Measurements from ENCODE around the gene TBC1D9B.

The TBC1D9B gene

DNA sequence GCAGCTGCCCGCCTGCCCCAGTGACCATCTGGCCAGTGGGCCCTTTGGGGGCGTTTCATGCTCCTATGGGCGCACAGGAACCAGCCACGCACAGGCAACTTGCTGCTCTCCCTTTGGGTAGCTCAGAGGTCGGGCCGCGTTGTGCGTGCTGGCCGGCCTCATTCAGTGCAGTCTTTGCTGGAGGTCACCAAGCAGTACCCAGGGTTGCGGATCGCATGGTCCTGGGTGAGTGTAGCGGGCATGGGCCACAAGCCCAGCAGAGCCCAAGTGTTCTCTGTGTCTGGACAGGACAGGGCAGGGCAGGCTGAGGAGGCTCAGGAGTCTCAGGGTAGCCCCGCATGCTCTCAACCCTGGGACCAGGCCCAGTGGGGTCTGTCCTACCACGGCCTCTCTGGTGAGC, 39.2 kb downstream of the TBC1D9B start:
- no peak for DNase-seq

DNA sequence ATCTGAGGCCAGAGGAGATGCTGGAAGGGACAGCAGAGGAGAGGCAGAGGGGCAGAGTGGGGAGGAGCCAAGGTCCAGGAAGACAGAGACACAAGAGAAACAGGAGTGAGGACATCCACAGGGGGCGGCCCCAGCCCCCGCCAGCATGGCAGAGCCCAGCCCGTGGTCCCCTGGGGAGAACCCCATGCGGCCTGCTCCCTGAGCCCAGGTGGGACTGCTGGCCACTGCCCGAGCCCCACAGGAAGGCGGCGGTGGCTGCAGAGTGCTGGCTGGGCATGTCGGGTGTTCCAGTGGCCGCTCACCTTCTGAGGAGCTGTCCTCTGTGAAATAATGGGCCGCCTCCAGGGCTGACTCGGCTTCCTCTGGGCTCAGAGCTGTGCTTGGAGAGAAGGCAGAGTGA, 40.2 kb downstream of the TBC1D9B start:
- no peak for DNase-seq

DNA sequence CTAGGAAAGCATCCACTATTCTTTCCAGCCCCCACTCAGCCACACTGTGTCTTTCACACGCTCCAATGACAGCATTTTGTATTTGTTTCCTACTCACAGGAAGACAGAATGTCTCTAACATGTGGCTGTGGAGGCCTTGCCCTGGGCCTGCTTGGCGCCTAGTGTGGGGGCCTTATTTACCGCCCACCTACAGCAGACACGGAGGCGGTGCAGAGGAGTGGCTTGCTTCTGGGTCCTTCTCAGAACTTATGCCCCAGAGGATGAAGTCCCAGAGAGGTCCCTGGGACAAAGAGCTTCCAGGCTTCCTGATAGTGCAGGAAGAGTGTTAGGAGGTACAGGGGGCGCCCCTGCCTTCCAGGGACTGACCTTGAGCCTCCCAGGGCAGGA, 40.6 kb downstream of the TBC1D9B start:
- DNase-seq = no peak

DNA sequence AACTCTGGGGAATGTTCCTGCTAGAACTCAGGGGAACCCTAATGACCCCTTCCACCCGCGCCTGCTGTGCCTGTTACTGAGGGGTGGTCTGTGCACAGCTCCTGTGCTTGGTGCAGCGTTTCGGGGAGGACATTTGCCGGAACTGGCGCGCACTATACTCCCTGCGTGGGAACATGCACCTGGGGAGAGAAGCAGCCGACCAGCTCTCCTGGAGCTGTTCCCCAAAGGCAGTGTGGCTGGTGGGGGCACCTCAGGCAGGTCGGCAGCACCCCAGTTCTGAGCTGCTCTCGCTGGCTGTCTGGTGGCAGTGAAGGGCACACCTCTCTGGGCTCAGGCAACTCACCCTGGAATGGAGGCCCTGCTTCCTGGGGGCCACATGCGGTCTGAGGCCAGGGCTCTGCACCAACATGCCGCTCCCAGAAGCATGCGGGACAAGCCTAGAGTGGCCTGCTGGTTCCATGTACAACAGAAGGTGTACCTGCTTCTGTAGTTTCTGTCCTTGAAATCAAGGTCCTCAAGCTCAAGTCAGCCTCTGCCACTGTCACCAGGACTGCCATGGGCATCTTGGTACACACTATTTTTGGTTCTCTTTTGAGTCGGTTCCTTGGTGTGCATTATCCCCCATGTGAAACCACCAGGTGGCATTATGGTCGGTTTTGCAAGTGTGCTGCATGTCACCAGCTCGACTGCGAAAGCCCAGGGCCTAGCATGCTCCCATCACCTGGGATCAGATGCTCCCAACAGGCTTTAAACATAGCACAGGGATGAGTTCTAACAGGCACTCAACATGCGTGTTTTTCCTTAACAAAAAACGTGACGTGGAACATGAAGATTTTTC, 41.2 kb downstream of the TBC1D9B start:
- no peak for DNase-seq

DNA sequence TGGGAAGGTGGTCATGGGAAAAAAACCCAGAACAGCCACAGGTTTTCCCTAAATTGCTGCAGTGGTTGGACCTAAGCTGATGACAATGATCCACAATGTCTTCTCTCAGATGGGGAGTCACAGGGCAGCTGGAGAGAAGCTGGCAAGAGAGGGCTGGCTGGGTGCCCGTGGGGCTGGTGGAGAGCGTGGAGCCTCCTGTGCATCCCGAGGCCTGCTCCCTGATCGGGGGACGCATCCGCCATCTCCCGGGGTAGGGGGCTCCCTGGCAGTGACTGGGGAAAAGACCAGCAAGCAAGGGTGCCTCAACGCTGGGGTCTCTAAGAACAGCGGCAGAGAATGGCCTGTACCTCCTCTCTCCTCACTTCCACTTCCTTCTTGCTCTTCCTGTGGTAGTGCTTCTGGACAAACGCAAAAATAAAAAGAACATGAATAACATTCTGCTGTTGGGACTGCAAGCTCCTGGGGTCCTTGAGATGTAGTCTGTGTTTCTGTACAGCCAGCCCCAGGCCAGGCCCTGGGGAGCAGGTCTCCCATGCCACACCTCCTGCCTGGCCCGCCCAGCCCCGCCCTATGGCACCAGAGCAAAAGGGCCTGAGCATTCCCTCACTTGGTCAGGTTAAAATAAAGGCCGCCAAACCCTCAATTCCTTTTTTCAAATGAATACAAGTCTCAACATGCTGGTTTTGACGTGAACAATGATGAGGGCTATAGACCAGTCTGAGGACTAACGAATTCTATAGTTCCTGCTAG, 42.0 kb downstream of the TBC1D9B start:
- DNase-seq = no peak

DNA sequence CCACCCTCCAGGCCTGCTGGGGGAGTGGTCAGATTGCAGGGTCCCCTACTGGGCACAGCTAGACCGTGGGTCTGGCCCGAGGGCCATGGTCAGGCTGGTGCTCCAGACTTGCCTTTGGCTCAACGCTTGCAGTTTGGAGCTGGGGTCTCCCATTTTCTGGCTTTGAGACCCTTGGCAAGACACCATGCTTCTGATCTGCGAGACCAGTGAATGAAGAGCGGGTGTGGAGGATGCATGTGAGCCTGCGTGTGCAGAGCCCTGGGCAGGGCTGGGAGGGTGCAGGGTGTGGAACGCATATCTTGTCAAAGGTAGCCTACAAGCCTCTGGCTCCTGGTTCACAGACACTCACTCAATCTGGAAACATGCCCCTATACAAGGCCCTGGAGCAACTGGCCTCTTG, 43.0 kb downstream of the TBC1D9B start:
- DNase-seq = no peak

DNA sequence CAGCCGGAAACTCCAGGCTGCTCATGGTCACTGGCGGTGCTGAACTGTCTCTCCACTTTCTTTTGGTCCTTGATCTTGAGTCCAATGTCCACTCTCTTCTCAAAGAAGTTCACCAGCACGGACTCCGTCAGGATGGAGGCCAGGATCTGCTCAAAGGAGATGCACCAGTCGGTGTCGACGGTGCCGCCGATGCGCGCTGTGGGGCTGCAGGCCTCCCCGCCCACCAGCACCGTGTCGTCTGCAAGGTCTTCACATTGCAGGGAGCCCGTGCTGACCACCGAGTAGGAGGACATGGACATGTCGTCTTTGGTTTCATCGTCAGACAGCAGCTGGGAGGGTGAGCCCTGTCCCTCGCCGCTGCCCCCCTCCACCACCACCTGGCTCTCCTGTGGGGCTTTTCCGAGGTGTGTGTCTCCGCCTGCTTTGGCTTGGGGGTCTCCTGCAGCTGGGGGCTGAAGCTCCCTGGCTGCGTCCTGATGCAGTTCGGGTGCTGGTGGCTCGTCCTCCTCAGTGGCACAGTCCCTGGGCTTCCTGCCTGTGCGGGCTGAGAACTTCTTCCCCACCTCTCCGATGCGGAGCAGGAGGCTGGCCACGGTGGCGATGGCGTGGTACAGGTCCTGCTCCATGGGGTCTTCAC, 44.1 kb downstream of the TBC1D9B start:
- DNase-seq = no peak

DNA sequence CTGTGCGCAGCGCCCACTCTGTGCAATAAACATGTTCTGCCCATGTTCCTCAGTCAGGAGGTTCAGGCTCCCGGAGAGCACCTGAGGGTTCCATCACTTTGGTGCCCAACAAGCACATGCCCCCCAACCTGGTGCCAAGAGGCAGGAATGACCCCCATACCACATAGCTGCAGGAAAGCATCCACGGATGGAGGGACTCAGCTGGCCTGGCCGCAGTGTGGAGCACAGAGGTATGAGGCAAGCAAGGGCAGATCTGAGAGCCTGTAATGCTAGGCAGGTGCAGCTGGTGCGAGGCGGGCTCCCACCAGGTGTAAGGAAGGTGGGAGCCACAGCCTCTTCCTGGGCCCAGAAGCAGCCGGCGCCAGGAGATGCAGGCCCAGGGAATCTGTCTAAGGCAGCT, 44.8 kb downstream of the TBC1D9B start:
- DNase-seq = no peak

DNA sequence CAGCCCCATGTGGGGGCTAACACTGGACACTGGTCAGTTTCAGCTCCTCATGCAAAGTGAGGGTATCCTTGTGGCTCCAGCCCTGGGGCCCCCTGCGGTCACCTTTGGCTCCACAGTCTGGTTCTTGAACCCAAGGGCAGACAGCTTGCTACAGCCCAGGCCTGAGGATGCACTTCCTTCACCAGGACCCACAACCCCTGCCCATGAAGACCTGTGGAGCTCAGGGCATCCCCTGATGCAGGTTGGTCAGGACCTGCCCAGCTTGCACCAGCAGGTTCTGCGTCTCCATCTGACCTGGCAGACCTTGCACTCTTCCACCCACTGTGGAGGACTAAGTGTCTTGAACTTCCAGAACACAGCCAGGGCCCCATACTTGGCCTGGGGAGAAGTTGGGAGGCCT, 45.4 kb downstream of the TBC1D9B start:
- no peak for DNase-seq

DNA sequence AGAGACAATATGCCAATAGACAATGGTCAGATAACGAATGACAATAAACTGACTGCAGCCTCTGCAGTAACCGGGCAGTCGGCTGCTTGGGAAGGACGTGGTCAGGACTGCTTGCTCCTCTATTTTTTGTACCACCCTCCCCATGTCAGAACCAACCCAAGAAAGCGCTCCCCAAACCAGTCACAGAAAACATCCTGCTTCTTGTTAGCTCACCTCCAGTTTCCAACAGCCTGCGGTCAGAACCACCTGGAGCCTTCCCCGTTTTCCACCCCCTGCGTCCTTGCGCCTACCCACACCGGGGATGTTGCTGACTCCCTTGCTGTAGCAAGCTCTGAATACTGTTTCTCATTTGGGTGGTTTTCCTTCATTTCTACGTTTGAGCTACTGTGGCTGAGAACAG, 47.4 kb downstream of the TBC1D9B start:
- DNase-seq = no peak

DNA sequence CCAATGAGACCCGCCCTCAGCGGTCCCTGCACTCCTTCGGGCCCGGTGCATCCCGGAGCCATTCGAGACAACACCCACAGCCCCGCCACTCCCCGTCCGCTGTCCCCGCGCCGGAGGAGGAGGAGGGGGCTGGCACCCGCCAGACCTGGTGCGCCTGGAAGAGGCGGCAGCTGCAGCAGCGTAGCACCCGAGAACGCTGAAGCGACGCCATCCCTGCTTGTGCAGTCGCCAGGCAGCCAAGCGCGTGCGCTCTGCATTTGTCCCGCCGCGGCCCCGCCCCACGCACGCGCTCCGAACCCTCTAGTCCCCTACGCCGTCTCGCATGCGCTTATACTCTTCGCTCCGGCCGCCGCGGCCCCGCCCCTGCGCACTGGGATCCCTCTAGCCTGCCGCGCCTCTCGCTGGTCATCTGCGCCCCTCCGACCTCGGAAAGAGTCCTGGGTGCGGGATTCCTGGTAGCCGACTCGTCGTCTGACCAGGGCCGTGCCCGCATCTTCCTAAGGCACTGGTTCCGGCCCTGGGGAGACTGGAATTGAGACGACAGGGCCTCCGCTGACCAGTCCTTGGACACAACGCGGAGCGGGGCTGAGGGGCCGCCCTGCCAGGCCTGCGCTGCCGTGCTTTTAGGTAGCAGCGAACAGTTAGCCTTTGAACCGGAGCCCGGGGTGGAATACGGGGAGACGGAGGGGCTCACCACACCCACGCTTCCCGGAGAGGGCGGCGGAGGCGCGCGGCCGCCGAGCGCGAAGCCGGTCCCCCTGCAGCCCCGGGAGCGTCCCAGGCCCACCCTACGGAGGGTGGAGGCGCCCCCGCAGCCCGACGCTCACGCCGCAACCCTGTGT, 48.9 kb downstream of the TBC1D9B start, which contains the start of gene MRNIP:
TSS of gene MRNIP (minus strand) at position 232 of the 842 bp plus-strand sequence. CDS start at position 211, 21 bp downstream.
- DNase-seq = peak; percentile 87

DNA sequence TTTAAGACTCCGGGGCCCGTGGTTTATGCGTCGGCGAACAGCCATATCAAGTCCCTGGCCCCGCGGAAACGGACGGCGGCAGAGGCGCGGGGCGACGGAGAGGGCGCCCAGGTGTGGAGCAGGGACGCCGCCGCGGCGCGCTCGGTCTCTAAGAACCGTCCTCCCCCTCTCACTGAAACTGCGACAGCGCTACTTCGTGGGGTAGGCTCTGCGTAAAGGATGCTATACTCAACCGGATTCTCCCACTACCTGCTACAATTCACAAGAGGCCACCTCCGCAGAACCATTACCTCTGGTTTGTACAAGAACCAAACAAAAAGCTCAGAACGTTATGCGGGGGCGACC, 49.5 kb downstream of the TBC1D9B start:
- peak; percentile 67 for DNase-seq

DNA sequence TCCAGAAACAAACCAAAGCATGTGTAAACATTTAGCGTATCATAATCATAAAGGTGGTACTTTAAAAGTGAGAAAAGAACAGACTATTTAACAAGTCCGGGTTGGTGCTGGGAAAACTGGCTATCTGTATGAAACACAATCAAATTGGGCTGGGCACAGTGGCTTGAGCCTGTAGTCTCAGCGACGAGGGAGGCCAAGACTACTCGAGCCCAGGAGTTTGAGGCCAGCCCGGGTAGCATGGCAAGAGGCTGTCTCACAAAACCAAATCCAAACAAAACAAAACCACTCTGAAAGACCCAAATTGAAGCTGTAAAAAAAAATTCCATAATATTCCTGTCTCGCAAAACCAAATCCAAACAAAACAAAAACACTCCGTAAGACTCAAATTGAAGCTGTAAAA, 53.3 kb downstream of the TBC1D9B start:
- DNase-seq = no peak

DNA sequence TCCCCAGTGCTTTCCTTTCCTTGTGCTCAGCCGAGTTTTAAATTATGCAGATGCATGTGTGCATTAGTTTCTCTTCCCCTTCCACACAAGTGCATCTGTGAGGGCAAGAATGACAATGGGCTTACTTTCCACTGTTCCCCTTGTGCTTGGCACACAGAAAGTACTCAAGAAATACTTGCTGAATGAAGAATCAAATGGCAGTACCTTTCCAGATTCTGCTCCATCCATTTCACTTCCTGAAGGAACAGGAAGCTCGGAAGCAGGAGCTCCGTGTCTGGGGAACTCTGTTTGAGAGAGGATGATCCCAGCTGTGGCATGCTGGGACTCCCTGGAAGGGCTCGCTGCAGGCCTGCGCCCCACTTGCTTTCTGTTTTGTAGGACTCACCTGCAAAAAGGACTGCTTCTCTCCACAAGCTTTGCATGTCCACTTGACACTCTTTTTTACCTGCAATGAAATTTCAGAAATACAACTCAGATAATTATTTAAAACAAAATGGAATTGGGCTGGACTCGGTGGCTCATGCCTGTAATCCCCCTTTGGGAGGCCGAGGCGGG, 54.6 kb downstream of the TBC1D9B start:
- DNase-seq = no peak

DNA sequence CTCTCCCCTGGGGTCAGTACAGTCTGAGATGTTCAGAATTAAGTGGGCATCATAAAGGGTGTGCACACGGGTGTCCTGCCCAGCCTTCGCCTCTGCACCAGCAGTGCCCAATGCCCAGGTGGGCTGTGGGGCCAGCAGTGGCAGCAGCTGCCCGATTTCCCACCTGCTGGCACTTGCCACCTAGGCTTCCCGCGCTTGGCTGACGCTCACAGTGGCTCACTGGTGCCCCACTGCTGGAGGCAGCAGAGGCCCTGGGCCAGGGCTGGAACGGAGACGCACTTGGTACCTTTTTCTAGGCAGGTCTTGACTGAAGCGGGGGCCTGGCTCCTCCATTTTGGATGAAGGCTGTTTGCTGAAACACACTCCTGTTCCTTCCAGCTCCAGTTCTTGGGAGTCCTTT, 66.1 kb downstream of the TBC1D9B start:
- no peak for DNase-seq

DNA sequence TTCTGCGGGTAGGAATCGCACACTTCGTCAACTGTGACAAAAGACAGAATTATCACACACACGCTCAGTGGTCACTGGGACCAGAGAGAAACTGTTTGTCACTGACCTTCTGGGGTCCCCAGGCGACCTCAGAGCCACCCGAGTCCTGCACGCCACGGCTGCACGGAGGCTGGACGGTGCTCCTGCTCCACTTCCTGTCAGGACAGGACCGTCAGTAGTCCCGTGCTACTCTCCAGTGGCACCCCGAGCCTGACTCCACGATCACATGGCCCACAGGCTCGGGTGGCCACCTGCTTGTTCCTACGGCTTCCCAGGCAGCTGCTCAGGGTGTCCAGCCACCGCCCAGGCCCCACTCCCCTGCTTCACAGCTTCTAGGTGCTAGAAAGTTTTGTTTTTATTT, 66.9 kb downstream of the TBC1D9B start:
- DNase-seq = no peak

DNA sequence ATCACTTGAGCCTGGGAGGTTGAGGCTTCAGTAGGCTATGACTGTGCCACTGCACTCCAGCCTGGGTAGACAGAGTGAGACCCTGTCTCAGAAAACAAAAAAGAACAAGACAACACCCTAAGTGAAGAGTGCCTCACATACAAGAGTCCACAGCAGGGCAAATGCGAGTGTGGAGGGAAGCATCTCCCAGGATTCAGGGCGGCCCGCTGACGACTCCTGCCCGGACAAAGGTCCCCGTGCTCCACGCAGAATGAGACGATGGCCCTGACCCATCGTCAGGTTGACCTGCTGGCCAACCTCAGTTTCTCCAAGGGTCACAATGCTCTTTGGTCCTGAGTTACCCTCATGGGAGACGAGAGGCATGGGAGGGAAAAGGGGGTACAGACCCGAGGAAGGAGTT, 67.4 kb downstream of the TBC1D9B start:
- DNase-seq = no peak

DNA sequence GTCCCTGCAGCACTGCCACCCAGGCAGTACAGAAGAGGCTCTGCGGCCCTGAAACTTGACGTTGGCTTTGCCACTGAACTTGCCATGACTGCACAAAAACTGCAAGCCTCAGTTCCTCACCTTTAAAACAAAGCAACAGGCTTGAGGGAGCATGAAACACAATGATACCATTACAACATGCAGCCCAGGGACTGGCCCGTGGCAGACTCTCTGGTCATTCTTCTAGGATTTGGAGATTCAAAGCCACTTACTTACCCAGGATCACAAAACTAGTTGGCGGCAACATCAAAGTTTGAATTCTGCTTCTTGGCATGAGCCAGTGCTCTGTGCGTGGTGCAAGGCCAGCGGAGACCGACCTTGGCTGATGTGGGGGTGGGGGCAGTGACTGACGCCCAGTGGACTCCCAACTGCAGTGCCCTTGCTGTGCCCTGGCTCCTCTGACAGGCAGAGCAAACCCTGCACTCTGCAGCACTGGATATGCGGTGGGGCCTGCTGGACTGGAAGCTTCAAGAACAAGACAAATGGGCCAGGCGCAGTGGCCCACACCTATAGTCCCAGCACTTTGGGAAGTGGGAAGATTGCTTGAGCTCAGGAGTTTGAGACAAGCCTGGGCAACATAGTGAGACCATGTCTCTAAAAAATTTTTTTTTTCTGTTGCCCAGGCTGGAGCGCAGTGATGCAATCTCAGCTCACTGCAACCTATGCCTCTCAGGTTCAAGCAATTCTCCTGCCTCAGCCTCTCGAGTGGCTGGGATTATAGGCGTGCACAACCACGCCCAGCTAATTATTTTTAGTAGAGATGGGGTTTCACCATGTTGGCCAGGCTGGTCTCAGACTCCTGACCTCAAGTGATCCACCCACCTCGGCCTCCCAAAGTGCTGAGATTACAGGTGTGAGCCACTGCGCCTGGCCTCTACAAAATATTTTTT, 68.1 kb downstream of the TBC1D9B start:
- no peak for DNase-seq

DNA sequence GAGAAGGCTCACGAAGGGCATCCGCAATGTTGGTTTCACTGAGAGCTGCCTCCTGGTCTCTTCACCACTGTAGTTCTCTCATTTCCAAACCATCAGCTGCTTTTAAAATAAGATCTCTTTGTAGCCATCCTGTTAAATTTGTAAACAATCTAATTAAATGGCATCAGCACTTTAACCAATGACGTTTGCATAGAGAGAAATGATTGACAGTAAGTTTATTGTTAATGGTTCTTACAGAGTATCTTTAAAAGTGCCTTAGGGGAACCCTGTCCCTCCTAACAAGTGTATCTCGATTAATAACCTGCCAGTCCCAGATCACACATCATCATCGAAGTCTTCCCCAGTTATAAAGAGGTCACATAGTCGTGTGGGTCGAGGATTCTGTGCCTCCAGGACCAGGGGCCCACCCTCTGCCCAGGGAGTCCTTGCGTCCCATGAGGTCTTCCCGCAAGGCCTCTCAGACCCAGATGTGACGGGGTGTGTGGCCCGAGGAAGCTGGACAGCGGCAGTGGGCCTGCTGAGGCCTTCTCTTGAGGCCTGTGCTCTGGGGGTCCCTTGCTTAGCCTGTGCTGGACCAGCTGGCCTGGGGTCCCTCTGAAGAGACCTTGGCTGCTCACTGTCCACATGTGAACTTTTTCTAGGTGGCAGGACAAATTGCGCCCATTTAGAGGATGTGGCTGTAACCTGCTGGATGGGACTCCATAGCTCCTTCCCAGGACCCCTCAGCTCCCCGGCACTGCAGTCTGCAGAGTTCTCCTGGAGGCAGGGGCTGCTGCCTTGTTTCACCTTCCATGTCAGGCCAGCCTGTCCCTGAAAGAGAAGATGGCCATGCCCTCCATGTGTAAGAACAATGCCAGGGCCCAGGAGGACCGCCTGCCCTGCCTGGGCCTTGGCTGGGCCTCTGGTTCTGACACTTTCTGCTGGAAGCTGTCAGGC, 70.4 kb downstream of the TBC1D9B start:
- no peak for DNase-seq

Measured in activated T-cell treated with anti-CD3 and anti-CD28 coated beads, Interleukin-2, amount 50 U/mL, for 1 hour (primary cell).